IMR-90 (cell line): ENCODE results near the gene CCDC40. TPM values are rescaled to one million over a fixed set of nuclear protein-coding genes. Genes with fewer than 3 reads are reported as not detected.

Experiments
- ATAC-seq: fragments of 200-7000 bp; cut with Tn5 transposase; 2 replicates; pipeline ENCODE4 v1.9.1; 2020; ENCODE audit warnings: low read depth, mild to moderate bottlenecking, moderate library complexity
- BruUV-seq: library from RNA; stranded (reverse); fragments of 400-500 nt; replicated peaks from 2 replicates; lab custom pipeline; 2021; lab: Mats Ljungman, UMichigan
- CTCF ChIA-PET: fragments of 300-600 bp; formaldehyde crosslinking; extraction: SDS; loops from one replicate; lab custom pipeline; 2021; ENCODE audit warnings: antibody characterized with exemption; lab: Yijun Ruan, JAX
- POLR2A ChIA-PET: fragments of 300-600 bp; sonication (Branson Sonifier 250); formaldehyde crosslinking; loops from one replicate; lab custom pipeline; 2022; ENCODE audit warnings: antibody characterized with exemption; ENCODE audit not compliant: unreplicated experiment; lab: Charles Lee
- DNase-seq: peaks from one replicate; pipeline ENCODE4 v3.0.0; 2013
- H2AFZ ChIP-seq: replicated peaks from 2 replicates; pipeline ENCODE3; 2013; ENCODE audit warnings: low read length, mild to moderate bottlenecking; ENCODE audit not compliant: poor library complexity
- H2AK5ac ChIP-seq: 2 replicates; pipeline ENCODE4 v1.6.1; 2013; ENCODE audit warnings: low read depth, low read length, inconsistent platforms
- H2AK9ac ChIP-seq: replicated peaks from 2 replicates; pipeline ENCODE3; 2013; ENCODE audit warnings: mild to moderate bottlenecking, low read depth, low read length, moderate library complexity; ENCODE audit not compliant: poor library complexity
- H2BK120ac ChIP-seq: 2 replicates; pipeline ENCODE4 v1.6.1; 2013; ENCODE audit warnings: low read depth, low read length, inconsistent platforms
- H2BK15ac ChIP-seq: 3 replicates; pipeline ENCODE4 v1.6.1; 2013; ENCODE audit warnings: low read depth, low read length, inconsistent platforms
- H2BK20ac ChIP-seq: 2 replicates; pipeline ENCODE4 v1.6.1; 2013; ENCODE audit warnings: low read depth, mild to moderate bottlenecking, inconsistent platforms, low read length, moderate library complexity
- H2BK5ac ChIP-seq: 2 replicates; pipeline ENCODE4 v1.6.1; 2013; ENCODE audit warnings: mild to moderate bottlenecking, low read depth, low read length, inconsistent platforms; ENCODE audit not compliant: poor library complexity, severe bottlenecking
- H3K14ac ChIP-seq: replicated peaks from 2 replicates; pipeline ENCODE4 v1.6.1; 2013; ENCODE audit warnings: low read depth, low read length, inconsistent platforms
- H3K18ac ChIP-seq: 2 replicates; pipeline ENCODE4 v1.6.1; 2013; ENCODE audit warnings: low read depth, low read length, control low read depth
- H3K23ac ChIP-seq: 2 replicates; pipeline ENCODE4 v1.6.1; 2013; ENCODE audit warnings: low read depth, low read length, inconsistent platforms
- H3K27ac ChIP-seq: 2 replicates; pipeline ENCODE4 v1.5.1; 2013; ENCODE audit warnings: mild to moderate bottlenecking, control low read depth, low read length; ENCODE audit not compliant: insufficient read depth
- H3K27me3 ChIP-seq: 2 replicates; pipeline ENCODE4 v1.6.1; 2013; ENCODE audit warnings: low read length; ENCODE audit not compliant: control insufficient read depth, insufficient read depth
- H3K36me3 ChIP-seq: 2 replicates; pipeline ENCODE4 v1.6.1; 2013; ENCODE audit warnings: low read length, mixed read lengths; ENCODE audit not compliant: control insufficient read depth, insufficient read depth
- H3K4ac ChIP-seq: 2 replicates; pipeline ENCODE4 v1.6.1; 2013; ENCODE audit warnings: low read depth, low read length, inconsistent platforms
- H3K4me1 ChIP-seq: 2 replicates; pipeline ENCODE4 v1.6.1; 2013; ENCODE audit warnings: low read length, mixed read lengths; ENCODE audit not compliant: control insufficient read depth, insufficient read depth
- H3K4me2 ChIP-seq: 2 replicates; pipeline ENCODE4 v1.6.1; 2013; ENCODE audit warnings: low read depth, mild to moderate bottlenecking, control low read depth, low read length, moderate library complexity
- H3K4me3 ChIP-seq: 2 replicates; pipeline ENCODE4 v1.5.1; 2013; ENCODE audit warnings: low read depth, mild to moderate bottlenecking, control low read depth, low read length, moderate library complexity; ENCODE audit not compliant: insufficient read depth
- H3K56ac ChIP-seq: 2 replicates; pipeline ENCODE4 v1.6.1; 2013; ENCODE audit warnings: low read length, inconsistent platforms; ENCODE audit not compliant: insufficient read depth; ENCODE audit errors: extremely low read depth
- H3K79me1 ChIP-seq, 2 experiments: 2 replicates each; pipeline ENCODE4 v1.6.1; 2013; ENCODE audit warnings: low read length in 2 of 2, inconsistent platforms in 1 of 2, low read depth in 1 of 2
- H3K9ac ChIP-seq: 2 replicates; pipeline ENCODE4 v1.6.1; 2013; ENCODE audit warnings: low read depth, low read length, control low read depth
- H3K9me1 ChIP-seq: 2 replicates; pipeline ENCODE4 v1.6.1; 2013; ENCODE audit warnings: low read length, inconsistent platforms; ENCODE audit not compliant: insufficient read depth
- H3K9me3 ChIP-seq: 2 replicates; pipeline ENCODE4 v1.6.1; 2013; ENCODE audit warnings: low read length; ENCODE audit not compliant: control insufficient read depth, insufficient read depth
- H4K20me1 ChIP-seq: 2 replicates; pipeline ENCODE4 v1.6.1; 2013; ENCODE audit warnings: low read length, inconsistent platforms; ENCODE audit not compliant: insufficient read depth
- H4K5ac ChIP-seq: 2 replicates; pipeline ENCODE4 v1.6.1; 2013; ENCODE audit warnings: mild to moderate bottlenecking, low read depth, low read length, control low read depth
- H4K8ac ChIP-seq, 2 experiments: 2 replicates each; pipeline ENCODE4 v1.6.1; 2013; ENCODE audit warnings: low read depth in 2 of 2, low read length in 2 of 2, control low read depth in 1 of 2, inconsistent platforms in 1 of 2
- H4K91ac ChIP-seq: 2 replicates; pipeline ENCODE4 v1.6.1; 2013; ENCODE audit warnings: low read depth, low read length, inconsistent platforms; ENCODE audit not compliant: insufficient read depth
- BHLHE40 ChIP-seq: fragments of 150-350 bp; IDR thresholded peaks from 2 replicates; pipeline ENCODE4 v1.6.1; 2016; ENCODE audit warnings: mild to moderate bottlenecking, low read depth, low read length
- CEBPB ChIP-seq: IDR thresholded peaks from 2 replicates; pipeline ENCODE4 v1.6.1; 2012; ENCODE audit warnings: low read depth, low read length, improper control_type of control experiment
- CHD1 ChIP-seq: IDR thresholded peaks from 2 replicates; pipeline ENCODE4 v1.6.1; 2012; ENCODE audit warnings: low read depth, low read length, improper control_type of control experiment
- CTCF ChIP-seq: conservative IDR thresholded peaks from 2 replicates; pipeline ENCODE4 v1.5.1; 2012; ENCODE audit warnings: mild to moderate bottlenecking, low read depth, low read length, improper control_type of control experiment
- MAFK ChIP-seq: IDR thresholded peaks from 2 replicates; pipeline ENCODE4 v1.6.1; 2012; ENCODE audit warnings: low read depth, low read length, improper control_type of control experiment
- MAZ ChIP-seq: IDR thresholded peaks from 2 replicates; pipeline ENCODE4 v1.6.1; 2012; ENCODE audit warnings: low read depth, mild to moderate bottlenecking, low read length, improper control_type of control experiment, moderate library complexity, borderline replicate concordance
- MXI1 ChIP-seq: IDR thresholded peaks from 2 replicates; pipeline ENCODE4 v1.6.1; 2012; ENCODE audit warnings: low read depth, mild to moderate bottlenecking, low read length, moderate library complexity, borderline replicate concordance
- NFE2L2 ChIP-seq: fragments of 150-350 bp; IDR thresholded peaks from 2 replicates; pipeline ENCODE4 v1.6.1; 2016; ENCODE audit warnings: low read depth, mild to moderate bottlenecking, low read length
- RAD21 ChIP-seq: IDR thresholded peaks from 2 replicates; pipeline ENCODE4 v1.6.1; 2012; ENCODE audit warnings: low read length, improper control_type of control experiment
- RCOR1 ChIP-seq: IDR thresholded peaks from 2 replicates; pipeline ENCODE4 v1.6.1; 2012; ENCODE audit warnings: mild to moderate bottlenecking, low read length, improper control_type of control experiment; ENCODE audit not compliant: insufficient replicate concordance
- WGBS, 2 experiments: methylation state at CpG; one replicate each; pipeline versions ENCODE4 v1.1.5 to v1.1.7; 2013; ENCODE audit warnings: missing lambda C conversion rate in 2 of 2; ENCODE audit not compliant: insufficient read length in 1 of 2; ENCODE audit errors: extremely low coverage in 2 of 2; 5-methylcytosine and 5-hydroxymethylcytosine counted together
- dilution Hi-C: fragments of 300-500 bp; cut with HindIII; formaldehyde crosslinking; loops from one replicate; pipeline ENCODE4 v1.14.3; 2018; ENCODE audit warnings: low sequenced_read_pairs; ENCODE audit not compliant: unreplicated experiment
- in situ Hi-C: fragments of 300-500 bp; cut with MboI; formaldehyde crosslinking; loops from 3 replicates; pipeline ENCODE4 v1.14.3; 2019; ENCODE audit warnings: low sequenced_read_pairs, inconsistent platforms, mixed read lengths
- intact Hi-C: fragments of 100-400 bp; cut with micrococcal nuclease; formaldehyde crosslinking; loops from 2 replicates; pipeline ENCODE4 v1.10.0; 2022
- polyA plus RNA-seq, 3 experiments: library from polyadenylated mRNA; depleted of rRNA; stranded (reverse); fragments of >200 nt; gene quantifications; 2 replicates each; pipeline ENCODE4 v1.2.3, GENCODE V29; 2012; ENCODE audit warnings: low replicate concordance in 1 of 3
- total RNA-seq: library from RNA; depleted of rRNA; stranded (reverse); fragments of >200 nt; gene quantifications from 2 replicates; pipeline ENCODE4 v1.2.3, GENCODE V29; 2012
- TF ChIP-seq, protein P1 (sequence below): fragments of 150-350 bp; IDR thresholded peaks from 2 replicates; pipeline ENCODE4 v1.6.1; 2016; ENCODE audit warnings: low read depth, mild to moderate bottlenecking, low read length, moderate library complexity, borderline replicate concordance

Gene CCDC40
- total and polyA plus RNA-seq, 2 of the 4 experiments (the other 2 are of a cell fraction), result 0.90 to 4.7 TPM

GRCh38 chr17:80087346-80088265 is 51.2 kb downstream of the CCDC40 start:
- no peak overlapping the region for H3K9ac ChIP-seq
- WGBS, 2 experiments, result 85% methylated on average over 14 of the region's 34 CpGs; no CpG with 5 or more reads in 1 of the 2 experiments
- no peak overlapping the region for H3K4ac ChIP-seq
- peaks cover 10% of the 10 kb centered on the region for H3K27me3 ChIP-seq
- no peak overlapping the region for H3K4me2 ChIP-seq
- H3K36me3 ChIP-seq, result no peaks in the 10 kb centered on the region
- H3K14ac ChIP-seq, result no peak overlapping the region
- no peak overlapping the region for H2AK5ac ChIP-seq
- H4K8ac ChIP-seq, result no peak overlapping the region
- no peak overlapping the region for H2BK15ac ChIP-seq
- no peak overlapping the region for H3K23ac ChIP-seq
- in situ Hi-C loops (no loop called here), dilution Hi-C loops (no loop called here), intact Hi-C loops (loop anchor here (10.0 kb wide), 1 partner anchor 167 kb away; no protein-coding TSS in a partner anchor)
- H3K4me3 ChIP-seq, result no peak overlapping the region
- no TSS peak for BruUV-seq
- ATAC-seq (no peak), DNase-seq (no peak)
- H4K91ac ChIP-seq, result no peak overlapping the region
- no peak overlapping the region for H2BK20ac ChIP-seq
- H2AK9ac ChIP-seq, result no peak overlapping the region
- H3K9me1 ChIP-seq, result no peaks in the 10 kb centered on the region
- no peak overlapping the region for H3K18ac ChIP-seq
- ChIA-PET CTCF (interaction anchor here (0.9 to 1.7 kb wide), 2 partner anchors 14 to 79 kb away, joined by 3 to 5 read pairs; partner anchors contain the start of gene GAA), POLR2A (interaction anchor here (1.0 kb wide), 1 partner anchor 14 kb away, joined by 3 read pairs; the partner anchor contains the start of gene GAA)
- no peak overlapping the region for H3K27ac ChIP-seq
- H4K5ac ChIP-seq, result no peak overlapping the region
- H2AFZ ChIP-seq, result no peak overlapping the region
- no peak overlapping the region for H3K56ac ChIP-seq
- TF ChIP-seq NFE2L2, result no peak
- no peak for TF ChIP-seq MAZ
- TF ChIP-seq, protein P1, sequence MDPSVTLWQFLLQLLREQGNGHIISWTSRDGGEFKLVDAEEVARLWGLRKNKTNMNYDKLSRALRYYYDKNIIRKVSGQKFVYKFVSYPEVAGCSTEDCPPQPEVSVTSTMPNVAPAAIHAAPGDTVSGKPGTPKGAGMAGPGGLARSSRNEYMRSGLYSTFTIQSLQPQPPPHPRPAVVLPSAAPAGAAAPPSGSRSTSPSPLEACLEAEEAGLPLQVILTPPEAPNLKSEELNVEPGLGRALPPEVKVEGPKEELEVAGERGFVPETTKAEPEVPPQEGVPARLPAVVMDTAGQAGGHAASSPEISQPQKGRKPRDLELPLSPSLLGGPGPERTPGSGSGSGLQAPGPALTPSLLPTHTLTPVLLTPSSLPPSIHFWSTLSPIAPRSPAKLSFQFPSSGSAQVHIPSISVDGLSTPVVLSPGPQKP, result no peak
- TF ChIP-seq CTCF, result no peak
- no peak for TF ChIP-seq CEBPB
- no peak for TF ChIP-seq RAD21
- no peak for TF ChIP-seq CHD1
- no peak for TF ChIP-seq BHLHE40
- TF ChIP-seq MAFK, result no peak
- no peak for TF ChIP-seq RCOR1
- no peak for TF ChIP-seq MXI1
- no peaks in the 10 kb centered on the region for H3K9me3 ChIP-seq
- H3K4me1 ChIP-seq, result no peaks in the 10 kb centered on the region
- H4K20me1 ChIP-seq, result no peaks in the 10 kb centered on the region
- no peak overlapping the region for H2BK5ac ChIP-seq
- no peak overlapping the region for H2BK120ac ChIP-seq
- H3K79me1 ChIP-seq, result no peaks in the 10 kb centered on the region
